WI38 (cell line): ENCODE measurements around the gene TM4SF4.
A peak's percentile ranks its signal among the peaks of the same experiment; 100 is the strongest.

ENCODE experiments used
- H3K4me3 ChIP-seq: 2 replicates; pipeline ENCODE4 v1.5.1; 2011; ENCODE audit warnings: low read depth, mild to moderate bottlenecking, control low read depth, low read length
- CTCF ChIP-seq: IDR thresholded peaks from 2 replicates; pipeline ENCODE4 v1.5.1; 2012; ENCODE audit warnings: low read depth, mild to moderate bottlenecking, control low read depth, low read length

TM4SF4 gene

GRCh38 chr3:149494022-149494758, 19.7 kb downstream of the TM4SF4 start:
- TF ChIP-seq CTCF = peak; percentile 66
- H3K4me3 ChIP-seq = no peak overlapping the region

- no peak for TF ChIP-seq CTCF
Observed at GRCh38 chr3:149494759-149495580, 20.5 kb downstream of the TM4SF4 start.

GRCh38 chr3:149495581-149496125, 21.2 kb downstream of the TM4SF4 start:
- TF ChIP-seq CTCF = no peak
- H3K4me3 ChIP-seq = no peak overlapping the region

More at GRCh38 chr3:149494759-149495580, 20.5 kb downstream of the TM4SF4 start:
- H3K4me3 ChIP-seq = no peak overlapping the region

- no peak overlapping the region for H3K4me3 ChIP-seq
- no peak for TF ChIP-seq CTCF
Observed at GRCh38 chr3:149496891-149497290, 22.4 kb downstream of the TM4SF4 start.

- no peak for TF ChIP-seq CTCF
- H3K4me3 ChIP-seq = no peak overlapping the region
Observed at GRCh38 chr3:149497966-149498670, 23.6 kb downstream of the TM4SF4 start.

- H3K4me3 ChIP-seq = no peak overlapping the region
Observed at GRCh38 chr3:149501524-149501923, 27.0 kb downstream of the TM4SF4 start.

More at GRCh38 chr3:149501524-149501923, 27.0 kb downstream of the TM4SF4 start:
- TF ChIP-seq CTCF = no peak
